Stimulated activated CD8-positive, alpha-beta memory T cell treated with anti-CD3 and anti-CD28 coated beads, Interleukin-4, amount 100 ng/mL, for 24 hours (primary cell): Measurements from ENCODE around the gene ABR.
"Not testable (repeated sequence)": the region's sequence is repeated elsewhere in the genome, so short reads cannot be mapped to it uniquely, and the experiment has no call there.

Experiments used
- DNase-seq: peaks from one replicate; pipeline ENCODE4 v3.0.0-alpha.2; 2020; ENCODE audit warnings: low read depth

ABR gene

GRCh38 chr17:1095090-1095852, 84.5 kb downstream of the ABR start:
- no peak for DNase-seq

DNA sequence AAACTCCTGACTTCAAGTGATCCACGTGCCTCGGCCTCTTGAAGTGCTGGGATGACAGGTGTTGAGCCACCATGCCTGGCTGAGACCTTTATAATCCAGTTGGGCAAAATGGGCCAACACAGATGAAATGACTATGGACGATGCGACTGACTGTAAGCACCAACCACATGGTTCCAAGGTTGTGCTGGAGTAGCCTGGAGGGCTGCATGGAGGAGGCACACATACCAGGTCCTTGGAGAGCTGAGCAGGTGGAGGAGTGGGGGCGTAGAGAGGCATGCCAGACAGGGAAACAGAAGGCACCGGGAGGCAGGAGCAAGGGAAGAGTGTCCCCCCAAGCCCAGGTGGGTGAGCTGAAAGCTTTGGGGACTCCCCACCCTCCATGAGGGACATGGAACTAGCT, 85.2 kb downstream of the ABR start:
- no peak for DNase-seq

GRCh38 chr17:1091900-1092299, 87.9 kb downstream of the ABR start:
- no peak for DNase-seq

DNA sequence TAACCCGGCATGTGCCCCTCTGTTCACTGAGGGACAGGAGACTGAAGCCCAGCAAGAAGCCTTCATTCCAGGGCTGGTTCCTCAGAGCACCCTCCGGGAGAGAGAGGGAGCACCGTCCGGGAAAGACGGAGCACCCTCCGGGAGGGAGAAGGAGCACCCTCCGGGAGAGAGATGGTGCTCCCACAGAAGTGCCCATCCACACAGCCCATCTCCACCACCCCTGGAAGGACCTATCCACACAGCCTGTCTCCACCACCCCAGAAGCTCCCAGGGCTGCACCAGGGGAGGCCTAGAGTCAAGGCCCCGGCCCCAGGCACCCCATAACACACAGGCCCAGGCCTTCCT, 88.6 kb downstream of the ABR start:
- DNase-seq: no peak

DNA sequence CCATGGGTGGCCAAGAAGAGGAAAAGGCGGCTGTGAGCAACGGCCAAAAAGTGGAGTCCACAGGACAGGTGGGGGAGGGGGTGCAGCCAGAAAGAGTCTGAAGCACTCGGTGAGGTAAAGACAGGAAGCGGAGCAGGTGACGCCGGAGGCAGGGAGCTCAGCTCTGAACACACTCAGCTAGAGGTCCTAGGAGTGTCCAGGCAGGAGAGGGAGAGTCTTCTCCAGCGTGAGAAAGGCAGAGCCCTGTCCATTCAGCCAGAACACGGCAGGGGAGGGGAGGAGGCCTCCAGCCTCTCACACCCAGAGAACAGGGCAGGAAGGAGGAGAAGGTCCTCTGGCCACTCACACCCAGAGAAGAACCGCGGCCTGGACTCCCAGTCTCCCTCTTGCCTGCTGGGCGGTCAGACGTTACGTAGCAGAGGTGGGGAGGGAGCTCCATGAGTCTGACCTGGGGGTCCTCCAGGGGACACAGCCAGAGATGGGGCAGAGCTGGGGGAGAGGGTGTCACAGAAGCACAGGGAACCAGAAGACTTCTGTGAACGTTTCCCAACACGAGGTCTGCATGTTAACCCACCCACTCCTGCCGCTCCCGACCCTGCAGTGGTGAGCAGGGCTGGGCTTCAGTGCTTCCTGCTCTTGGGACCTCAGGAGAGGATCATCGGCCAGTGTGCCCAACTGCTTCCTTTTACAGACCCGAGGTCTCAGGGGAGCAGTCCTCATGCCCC, 89.2 kb downstream of the ABR start:
- no peak for DNase-seq

- DNase-seq: no peak
Measured at GRCh38 chr17:1089915-1090314, 89.9 kb downstream of the ABR start.

GRCh38 chr17:1087381-1088241, 92.2 kb downstream of the ABR start:
- no peak for DNase-seq

- no peak for DNase-seq
Measured at GRCh38 chr17:1083451-1084187, 96.2 kb downstream of the ABR start.

DNA sequence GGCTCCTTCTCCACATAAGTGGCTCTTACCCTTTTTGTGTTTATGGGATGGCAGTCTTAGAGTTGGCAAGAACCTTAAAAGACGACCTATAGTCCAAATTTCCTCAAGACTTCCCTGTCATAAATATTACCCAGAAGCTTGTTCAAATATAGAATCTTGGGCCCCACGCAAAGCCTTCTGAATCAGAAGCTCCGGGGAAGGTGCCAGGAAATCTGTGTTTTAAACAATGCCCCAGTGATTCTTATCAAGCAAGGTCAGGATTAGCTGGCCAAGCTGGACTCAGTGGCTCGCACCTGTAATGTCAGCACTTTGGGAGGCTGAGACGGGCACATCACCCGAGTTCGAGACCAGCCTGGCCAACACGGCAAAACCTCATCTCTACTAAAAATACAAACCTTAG, 97.2 kb downstream of the ABR start:
- no peak for DNase-seq

GRCh38 chr17:1078831-1079561, 100.8 kb downstream of the ABR start:
- DNase-seq: no peak

DNA sequence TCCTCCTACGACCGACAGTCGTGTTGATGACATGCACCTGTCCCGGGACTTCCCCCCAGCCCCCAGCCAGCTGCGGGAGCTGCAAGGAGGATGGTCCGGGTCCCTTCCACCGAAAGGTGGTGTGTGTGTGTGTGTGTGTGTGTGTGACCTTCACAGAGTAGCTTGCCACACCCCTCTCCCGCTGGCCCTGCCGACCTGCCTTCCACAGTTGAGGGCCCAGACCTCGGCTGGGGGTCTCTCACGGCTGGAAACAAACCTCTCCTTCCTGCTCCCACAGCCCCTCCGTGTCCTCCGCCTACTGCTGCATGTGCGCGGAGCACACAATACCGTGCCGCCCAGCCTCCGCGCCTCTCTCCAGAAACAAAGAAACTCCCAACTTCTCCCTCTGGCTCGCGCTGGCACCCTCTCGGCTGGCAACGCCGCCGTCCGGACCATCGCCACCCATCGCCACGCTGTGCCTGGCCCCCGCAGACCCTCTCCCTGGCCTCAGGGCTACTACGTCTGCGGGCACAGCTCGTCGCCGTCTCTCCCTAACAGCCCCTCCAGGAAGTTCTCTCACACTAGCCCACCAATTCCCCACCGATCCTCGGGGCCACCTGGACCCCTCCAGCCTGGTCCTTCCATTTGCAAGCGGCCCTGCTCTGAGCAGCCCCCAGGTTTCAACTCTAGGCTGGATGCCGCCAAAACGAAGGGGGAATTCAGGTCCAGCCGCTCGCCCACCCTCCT, 101.6 kb downstream of the ABR start:
- no peak for DNase-seq

GRCh38 chr17:1077581-1077985, 102.2 kb downstream of the ABR start:
- DNase-seq: no peak

- DNase-seq: no peak
Measured at GRCh38 chr17:1076982-1077302, 102.8 kb downstream of the ABR start.

- DNase-seq: no peak
Measured at GRCh38 chr17:1076299-1076981, 103.3 kb downstream of the ABR start.

DNA sequence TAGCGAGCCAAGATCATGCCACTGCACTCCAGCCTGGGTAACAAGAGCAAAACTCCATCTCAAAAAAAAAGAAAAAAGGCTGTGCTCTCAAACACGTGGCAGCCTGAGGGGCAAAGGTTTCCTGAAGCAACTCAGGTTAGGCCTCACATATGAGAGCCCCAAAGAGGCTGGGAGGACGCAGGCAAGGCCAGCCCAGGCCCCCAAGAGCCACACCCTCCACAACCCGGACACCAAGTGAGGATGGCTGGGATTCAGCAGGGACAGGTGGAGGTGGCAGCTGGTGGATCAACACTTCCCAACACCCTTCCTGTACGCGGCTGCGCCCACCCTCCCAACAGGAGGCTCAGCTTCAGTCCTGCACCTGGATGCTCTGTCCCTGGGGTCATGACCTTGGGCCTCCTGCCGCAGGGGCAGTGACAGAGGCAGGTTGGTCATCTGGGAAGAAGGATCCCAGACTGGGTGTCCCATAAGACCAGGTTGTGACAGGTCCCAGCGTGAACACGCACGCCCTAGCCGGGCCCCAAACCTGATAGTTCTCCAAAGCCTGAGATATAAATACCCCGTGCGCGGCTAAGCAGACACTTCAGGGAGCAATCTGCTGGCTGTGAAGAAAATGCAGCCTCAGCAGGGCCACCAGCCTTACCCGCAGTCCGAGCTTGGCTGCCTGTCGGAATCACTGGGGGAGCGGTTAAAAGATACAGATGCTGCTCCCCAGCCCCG, 104.7 kb downstream of the ABR start:
- no peak for DNase-seq

GRCh38 chr17:1073963-1074625, 105.7 kb downstream of the ABR start:
- DNase-seq: not testable (repeated sequence)

DNA sequence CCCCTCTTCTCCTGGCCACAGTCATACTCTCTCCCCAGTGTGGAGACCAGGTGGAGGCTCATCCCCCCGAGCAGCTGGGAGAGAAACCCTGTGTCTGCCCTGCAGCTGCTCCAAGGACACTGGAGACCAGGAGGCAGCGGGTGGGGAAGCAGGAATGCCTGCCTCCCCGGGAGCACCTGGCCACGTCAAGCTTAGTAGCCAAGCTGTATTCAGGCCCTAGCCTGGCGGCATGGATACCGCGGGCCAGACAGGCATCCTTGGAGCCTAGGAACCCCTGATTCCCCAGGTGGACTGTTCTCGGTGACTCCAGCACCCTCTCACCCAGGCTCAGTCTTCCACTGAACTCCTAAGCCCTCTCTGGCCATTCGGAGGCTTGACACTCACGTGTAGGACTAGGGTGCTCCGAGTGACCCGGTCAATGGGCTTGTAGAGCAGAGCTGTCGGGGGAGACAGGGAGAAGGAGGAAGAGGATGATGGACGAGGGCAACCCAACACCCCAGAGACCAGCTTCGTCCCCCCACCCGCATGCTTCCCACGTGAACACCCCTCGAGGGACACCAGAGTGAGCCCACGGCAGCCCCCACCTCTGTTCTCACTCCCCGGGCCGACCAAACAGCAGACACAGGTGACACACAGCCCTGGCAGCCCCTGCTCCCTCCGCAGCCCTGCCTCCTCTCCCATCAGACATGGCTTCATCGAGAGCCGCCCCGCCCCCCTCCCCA, 106.4 kb downstream of the ABR start:
- DNase-seq: no peak

DNA sequence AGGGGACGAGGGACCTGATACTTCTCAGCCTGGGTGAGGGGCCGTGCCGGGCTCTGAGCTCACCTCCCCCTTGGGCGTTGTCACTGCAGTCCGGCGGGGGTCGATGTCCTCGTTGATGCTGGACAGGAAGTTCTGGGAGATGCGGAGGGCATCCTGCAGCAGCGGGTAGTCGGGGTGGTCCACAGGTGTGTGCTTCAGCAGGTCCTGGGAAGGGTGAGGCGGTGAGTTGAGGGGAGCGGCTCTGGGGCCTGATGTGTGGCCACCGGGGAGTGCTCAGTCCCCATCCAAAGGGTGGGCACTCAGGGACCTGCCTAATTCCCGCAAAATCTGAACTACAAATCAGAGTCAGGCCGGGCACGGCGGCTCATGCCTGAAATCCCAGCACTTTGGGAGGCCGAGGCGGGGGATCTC, 107.2 kb downstream of the ABR start:
- no peak for DNase-seq
